ENCODE results near the gene RASGRF2. TPM values are rescaled to one million over a fixed set of nuclear protein-coding genes. Genes with fewer than 3 reads are reported as not detected.

Gene RASGRF2
- total RNA-seq, 1 donor from 2014 or later = 21.1 TPM

DNA sequence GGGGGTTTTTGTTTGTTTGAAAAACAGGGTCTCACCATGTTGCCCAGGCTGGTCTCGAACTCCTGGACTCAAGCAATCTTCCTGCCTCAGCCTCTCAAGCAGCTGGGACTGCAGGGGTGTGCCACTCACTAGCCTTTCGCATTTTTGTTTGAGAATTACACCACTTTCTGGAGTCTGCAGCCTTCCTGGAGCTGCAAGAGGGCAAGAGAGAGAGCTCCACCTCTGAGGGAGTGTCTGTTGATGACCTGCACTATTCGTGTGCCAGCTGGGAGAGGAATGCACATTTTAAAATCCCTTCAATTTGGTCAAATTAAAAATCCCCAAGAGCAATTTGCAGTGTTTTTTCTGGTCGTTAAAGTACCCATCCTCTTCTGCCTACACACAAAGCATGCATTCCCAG, 267.9 kb downstream of the RASGRF2 start:
- Mint-ChIP-seq H3K9me3 (no peaks in the 10 kb centered on the region), H3K27ac (no peak overlapping the region), H3K4me1 (no peaks in the 10 kb centered on the region), H3K4me3 (no peak overlapping the region), H3K36me3 (ENCODE audit: low read depth) (no peaks in the 10 kb centered on the region), H3K27me3 (no peaks in the 10 kb centered on the region)
- no peak for DNase-seq
- intact Hi-C loops (cut with micrococcal nuclease) = no loop called here

DNA sequence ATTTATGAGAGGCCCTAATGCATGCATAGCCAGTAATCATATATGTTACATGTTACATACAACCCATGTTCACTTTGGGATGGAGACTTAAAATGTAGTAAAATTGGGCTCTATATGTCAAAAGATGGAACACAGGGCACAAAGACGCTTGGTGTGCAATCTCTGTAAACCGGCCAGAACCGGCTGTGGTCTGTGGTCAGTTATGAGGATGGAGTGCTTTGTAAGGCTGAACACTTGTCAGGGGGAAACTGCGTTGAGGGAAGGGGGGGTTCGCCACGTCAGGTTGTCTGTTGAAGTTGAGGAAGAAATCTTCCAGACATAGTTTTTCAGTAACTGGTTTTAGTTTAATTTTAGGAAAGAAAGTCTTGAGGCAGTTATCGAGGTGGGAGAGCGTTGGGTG, 270.3 kb downstream of the RASGRF2 start:
- Mint-ChIP-seq H3K27me3 (no peaks in the 10 kb centered on the region), H3K4me1 (peaks cover 16% of the 10 kb centered on the region), H3K27ac (no peak overlapping the region), H3K36me3 (ENCODE audit: low read depth) (no peaks in the 10 kb centered on the region), H3K9me3 (no peaks in the 10 kb centered on the region), H3K4me3 (no peak overlapping the region)
- no peak for DNase-seq
- intact Hi-C loops (cut with micrococcal nuclease) = no loop called here

DNA sequence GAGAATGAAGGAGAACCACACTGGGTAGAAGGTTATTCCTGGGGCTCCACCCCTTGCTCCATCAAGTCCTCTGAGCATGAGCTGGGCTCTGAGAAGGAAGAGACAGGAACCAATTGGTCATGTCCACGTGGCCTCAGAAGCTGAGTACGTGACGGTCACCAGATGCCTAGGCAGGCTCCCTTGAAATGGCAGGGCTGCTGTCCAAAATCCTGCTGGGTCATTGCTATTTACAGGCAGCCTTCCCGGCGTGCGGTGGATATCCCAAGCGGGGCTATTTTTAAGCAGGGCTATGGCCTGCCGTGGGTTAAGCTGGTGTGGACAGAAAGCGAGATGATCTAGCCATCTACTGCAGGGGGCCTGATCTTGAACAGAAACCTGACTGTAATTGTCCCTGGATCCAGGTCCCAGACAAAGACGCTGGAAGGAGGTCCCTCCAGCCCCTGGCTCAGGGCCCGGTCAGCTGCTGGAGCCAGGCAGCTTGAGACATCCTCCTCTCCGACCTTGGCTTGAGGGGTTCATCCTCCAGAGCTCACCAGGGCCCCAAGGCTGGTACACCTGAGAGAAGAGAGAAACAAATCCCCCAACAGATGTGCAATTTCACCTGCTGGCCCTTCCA, 272.4 kb downstream of the RASGRF2 start:
- H3K4me3 Mint-ChIP-seq = no peak overlapping the region

DNA sequence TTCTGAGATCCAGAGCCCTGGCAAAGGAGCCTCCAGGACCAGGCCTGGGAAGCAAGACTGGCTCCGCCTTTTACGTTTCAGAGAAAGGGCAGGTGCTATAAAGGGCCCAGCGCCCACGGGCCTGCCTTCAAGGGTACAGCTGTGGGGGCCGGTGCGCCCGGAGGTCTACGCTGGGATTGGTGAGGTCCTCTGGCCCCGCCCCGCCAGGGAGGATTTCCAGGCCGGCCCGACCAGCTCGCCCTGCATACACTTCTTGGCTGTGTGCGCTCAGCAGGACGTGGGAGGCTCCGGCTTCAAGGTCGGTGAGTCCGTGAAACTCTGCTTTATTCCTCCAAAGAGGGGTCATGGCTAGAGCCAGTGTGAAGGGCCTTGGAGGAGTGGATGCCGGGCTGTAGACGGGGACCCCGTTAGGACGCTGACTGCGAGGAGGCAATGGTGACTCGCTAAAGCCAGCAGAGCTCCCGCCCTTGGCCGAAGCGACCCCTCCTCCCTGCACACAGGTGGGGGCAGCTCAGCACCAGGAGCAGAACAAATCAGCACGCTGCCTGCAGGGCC, 273.0 kb downstream of the RASGRF2 start, which contains the start of gene CKMT2:
CKMT2 (plus strand) TSS at position 243 of the 555 bp plus-strand sequence. CDS start 17,811 bp downstream, outside the sequence.
- Mint-ChIP-seq H3K9me3 (no peaks in the 10 kb centered on the region), H3K4me1 (peaks cover 18% of the 10 kb centered on the region), H3K27me3 (no peaks in the 10 kb centered on the region), H3K36me3 (ENCODE audit: low read depth) (peaks cover 4% of the 10 kb centered on the region), H3K27ac (no peak within 1 kb of the TSS), H3K4me3 (no peak within 1 kb of the TSS)
- DNase-seq = no peak
- intact Hi-C loops (cut with micrococcal nuclease) = no loop called here

More for the DNA sequence above, 272.4 kb downstream of the RASGRF2 start:
- no peak overlapping the region for H3K27ac Mint-ChIP-seq
- no peaks in the 10 kb centered on the region for H3K9me3 Mint-ChIP-seq
- H3K36me3 Mint-ChIP-seq (ENCODE audit: low read depth) = peaks cover 4% of the 10 kb centered on the region
- H3K27me3 Mint-ChIP-seq = no peaks in the 10 kb centered on the region
- DNase-seq = no peak
- intact Hi-C loops (cut with micrococcal nuclease) = no loop called here
- peaks cover 18% of the 10 kb centered on the region for H3K4me1 Mint-ChIP-seq

DNA sequence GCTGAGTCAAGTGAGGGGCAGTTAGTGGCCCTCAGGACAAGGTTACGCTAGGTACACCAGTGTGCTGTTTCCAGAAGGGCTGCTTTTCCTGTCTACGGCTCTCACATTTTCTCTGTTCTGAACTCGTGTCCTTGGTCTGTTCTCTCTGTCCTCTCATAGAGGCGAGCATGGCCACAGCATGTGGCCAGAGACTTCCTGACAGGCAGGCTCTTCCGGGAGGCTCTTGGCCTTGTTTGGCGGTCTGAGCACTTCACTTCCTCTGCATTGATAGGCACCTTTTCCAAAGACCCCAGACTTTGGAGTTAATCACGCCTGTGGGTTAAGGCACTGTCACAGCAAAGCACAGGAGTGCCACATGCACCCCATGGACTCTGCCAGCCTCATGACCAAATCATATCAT, 274.1 kb downstream of the RASGRF2 start:
- intact Hi-C loops (cut with micrococcal nuclease) = no loop called here
- Mint-ChIP-seq H3K9me3 (no peaks in the 10 kb centered on the region), H3K27me3 (no peaks in the 10 kb centered on the region), H3K27ac (peak overlapping the region; percentile 51), H3K4me3 (no peak overlapping the region), H3K4me1 (peaks cover 18% of the 10 kb centered on the region), H3K36me3 (ENCODE audit: low read depth) (peaks cover 4% of the 10 kb centered on the region)
- DNase-seq = no peak

DNA sequence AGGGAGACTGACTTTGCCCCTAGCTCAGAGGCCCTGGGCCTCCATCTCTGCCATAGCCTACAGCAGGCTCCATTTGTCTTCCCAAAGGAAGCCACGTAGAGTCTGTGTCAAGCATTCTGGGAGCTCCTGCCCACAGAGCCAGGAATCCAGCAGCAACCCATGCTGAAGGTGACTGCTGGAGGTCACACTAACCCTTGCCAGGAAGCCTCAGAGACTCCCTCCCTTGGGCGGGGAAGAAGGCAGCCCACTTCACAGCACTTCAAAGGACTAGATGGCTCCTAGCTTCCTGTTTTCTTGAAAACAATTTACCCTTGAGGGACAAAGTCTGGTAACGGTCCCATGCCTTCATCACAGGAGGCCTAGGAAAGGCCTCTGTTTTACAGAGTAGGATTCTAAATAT, 274.6 kb downstream of the RASGRF2 start:
- DNase-seq = peak; percentile 63
- H3K4me3 Mint-ChIP-seq = no peak overlapping the region
- peaks cover 18% of the 10 kb centered on the region for H3K4me1 Mint-ChIP-seq
- intact Hi-C loops (cut with micrococcal nuclease) = no loop called here
- peak overlapping the region; percentile 51 for H3K27ac Mint-ChIP-seq
- peaks cover 4% of the 10 kb centered on the region for H3K36me3 Mint-ChIP-seq (ENCODE audit: low read depth)
- H3K9me3 Mint-ChIP-seq = no peaks in the 10 kb centered on the region
- H3K27me3 Mint-ChIP-seq = no peaks in the 10 kb centered on the region

DNA sequence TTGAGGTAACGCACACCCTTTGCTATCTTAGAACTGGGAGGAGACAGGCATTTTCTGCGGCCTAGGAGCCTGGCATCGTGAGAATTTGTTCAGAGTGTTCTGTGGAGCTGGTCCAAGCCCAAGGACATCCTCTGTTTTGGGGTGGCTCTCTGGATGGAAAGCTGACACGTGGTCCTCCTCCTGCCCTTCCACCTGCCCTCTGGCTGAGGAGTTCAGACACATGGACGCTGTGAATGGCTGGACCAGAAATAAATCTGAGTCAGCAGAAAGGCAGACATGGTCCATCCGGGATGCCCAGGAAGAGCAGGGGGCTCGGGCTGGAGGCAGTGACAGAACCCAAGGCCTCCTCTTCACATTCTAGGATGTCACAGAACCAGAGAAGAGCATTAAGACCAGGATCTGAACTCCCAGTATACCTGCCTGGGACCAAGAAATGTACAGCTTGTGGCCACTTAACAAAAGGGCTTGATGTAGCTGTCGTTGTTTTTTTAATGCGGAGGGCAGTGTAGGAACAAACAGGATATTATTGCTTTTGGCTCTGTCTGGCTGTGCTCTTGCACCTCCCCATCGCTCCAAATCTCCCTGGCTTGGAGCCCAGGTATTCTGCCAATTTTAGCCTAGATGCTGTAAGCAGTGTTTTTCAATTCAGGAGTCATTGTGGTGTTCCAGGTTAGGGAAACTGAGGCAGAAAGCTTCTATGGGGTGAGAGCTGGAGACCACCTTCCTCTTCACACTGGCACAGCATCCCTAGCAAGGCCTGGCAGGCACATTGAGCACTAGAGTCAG, 275.3 kb downstream of the RASGRF2 start:
- H3K27me3 Mint-ChIP-seq = no peaks in the 10 kb centered on the region
- no peak overlapping the region for H3K4me3 Mint-ChIP-seq
- H3K4me1 Mint-ChIP-seq = peaks cover 18% of the 10 kb centered on the region
- H3K36me3 Mint-ChIP-seq (ENCODE audit: low read depth) = peaks cover 4% of the 10 kb centered on the region
- H3K27ac Mint-ChIP-seq = no peak overlapping the region
- no peak for DNase-seq
- intact Hi-C loops (cut with micrococcal nuclease) = no loop called here
- H3K9me3 Mint-ChIP-seq = no peaks in the 10 kb centered on the region

DNA sequence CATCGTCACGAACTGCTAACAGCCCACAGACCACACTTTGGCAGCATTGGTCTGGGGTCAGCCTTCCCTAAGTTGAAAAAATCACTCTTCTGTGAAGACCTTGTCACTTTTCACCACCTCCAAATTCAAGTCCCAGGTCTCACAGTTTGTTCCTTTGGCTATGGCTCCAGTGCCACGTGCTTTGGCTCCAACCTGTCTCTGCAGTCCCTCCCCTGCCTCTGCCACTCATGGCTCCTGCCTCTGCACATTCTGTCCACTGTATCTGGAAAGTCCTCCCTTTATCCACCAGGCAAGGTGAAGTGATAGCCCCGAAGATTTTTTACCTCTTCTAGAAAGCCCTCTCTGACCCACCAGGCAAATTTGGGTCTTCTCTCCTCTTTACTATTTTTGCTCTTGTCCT, 278.3 kb downstream of the RASGRF2 start:
- peaks cover 17% of the 10 kb centered on the region for H3K4me1 Mint-ChIP-seq

DNA sequence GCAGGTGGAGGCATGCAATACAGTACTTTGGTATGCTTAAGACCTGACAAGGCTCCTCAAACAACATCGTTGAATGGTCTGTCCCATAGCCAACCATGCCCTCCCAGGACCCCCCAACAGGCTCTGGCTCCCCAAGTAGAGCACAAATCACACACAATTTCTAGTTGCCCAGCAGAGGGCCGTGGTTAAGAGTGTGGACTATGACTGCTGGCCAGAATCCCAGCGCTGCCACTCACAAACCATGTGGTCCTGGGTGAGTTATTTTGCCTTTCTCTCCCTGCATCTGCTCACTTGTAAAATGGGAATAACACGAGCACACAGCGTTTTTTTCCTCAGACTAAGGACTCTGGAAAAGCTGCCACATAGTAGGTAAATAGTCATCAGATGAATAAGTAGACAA, 279.4 kb downstream of the RASGRF2 start:
- no peaks in the 10 kb centered on the region for H3K27me3 Mint-ChIP-seq
- intact Hi-C loops (cut with micrococcal nuclease) = no loop called here
- H3K9me3 Mint-ChIP-seq = no peaks in the 10 kb centered on the region
- no peak overlapping the region for H3K27ac Mint-ChIP-seq
- DNase-seq = no peak
- H3K4me1 Mint-ChIP-seq = peaks cover 10% of the 10 kb centered on the region
- H3K36me3 Mint-ChIP-seq (ENCODE audit: low read depth) = peaks cover 4% of the 10 kb centered on the region
- no peak overlapping the region for H3K4me3 Mint-ChIP-seq

More for the DNA sequence above, 278.3 kb downstream of the RASGRF2 start:
- intact Hi-C loops (cut with micrococcal nuclease) = no loop called here
- DNase-seq = no peak
- peaks cover 4% of the 10 kb centered on the region for H3K36me3 Mint-ChIP-seq (ENCODE audit: low read depth)
- no peaks in the 10 kb centered on the region for H3K27me3 Mint-ChIP-seq
- H3K27ac Mint-ChIP-seq = no peak overlapping the region
- no peaks in the 10 kb centered on the region for H3K9me3 Mint-ChIP-seq
- H3K4me3 Mint-ChIP-seq = no peak overlapping the region

DNA sequence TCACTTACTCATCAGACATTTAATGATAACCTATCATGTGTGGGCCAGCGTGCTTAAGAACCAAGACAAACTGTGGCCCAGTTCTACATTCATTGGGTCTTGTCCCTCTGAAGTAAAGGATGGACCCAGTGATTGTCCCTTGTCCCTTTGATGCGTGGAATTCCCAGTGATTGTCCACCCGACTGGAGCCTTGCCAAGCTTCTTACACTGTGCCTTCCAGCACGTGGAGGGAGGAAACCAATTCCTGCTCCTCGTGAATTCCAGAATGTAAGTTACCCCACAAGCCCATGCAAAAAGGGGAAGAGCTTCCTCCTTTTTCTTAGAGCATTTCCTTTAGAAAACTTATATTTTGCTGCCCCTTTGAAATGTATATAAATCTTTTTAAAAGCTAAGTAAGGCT, 280.8 kb downstream of the RASGRF2 start:
- DNase-seq = no peak
- Mint-ChIP-seq H3K27me3 (no peaks in the 10 kb centered on the region), H3K36me3 (ENCODE audit: low read depth) (peaks cover 4% of the 10 kb centered on the region), H3K9me3 (no peaks in the 10 kb centered on the region), H3K27ac (no peak overlapping the region), H3K4me1 (peaks cover 2% of the 10 kb centered on the region), H3K4me3 (no peak overlapping the region)
- intact Hi-C loops (cut with micrococcal nuclease) = no loop called here

DNA sequence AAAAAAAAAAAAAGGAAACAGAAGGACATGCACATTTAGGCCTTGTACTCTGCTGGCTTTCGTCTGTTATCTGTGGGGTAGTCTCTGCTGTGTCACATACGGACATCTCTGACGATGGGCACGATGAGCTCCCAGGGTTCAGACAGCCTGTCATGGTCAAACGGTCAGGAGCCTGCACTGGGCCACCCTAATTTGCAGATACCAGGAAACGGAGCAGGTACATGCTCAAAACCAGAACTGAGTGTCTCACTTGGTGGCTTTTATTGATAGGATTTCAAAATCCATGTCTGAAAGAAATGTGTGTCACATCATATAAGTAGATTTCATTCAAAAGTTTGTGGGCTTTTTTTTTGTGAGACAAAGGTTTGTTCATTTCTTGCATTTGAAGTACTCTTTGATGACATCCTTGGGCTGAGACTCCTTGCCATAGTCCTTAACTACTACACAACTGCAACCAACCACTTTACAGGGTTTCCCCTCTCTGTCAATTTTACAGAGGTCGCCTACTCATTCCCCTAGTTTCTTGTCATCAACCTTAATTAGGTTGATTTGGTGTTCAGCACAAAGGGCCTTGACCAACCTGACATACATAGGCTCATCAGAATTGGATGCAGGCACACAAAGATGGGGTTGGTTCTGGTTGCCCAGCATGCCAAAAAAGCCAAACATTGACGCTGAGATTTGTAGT, 281.9 kb downstream of the RASGRF2 start:
- no peak for DNase-seq
- H3K27ac Mint-ChIP-seq = no peak overlapping the region
- no peaks in the 10 kb centered on the region for H3K9me3 Mint-ChIP-seq
- H3K36me3 Mint-ChIP-seq (ENCODE audit: low read depth) = no peaks in the 10 kb centered on the region
- H3K4me3 Mint-ChIP-seq = no peak overlapping the region
- H3K4me1 Mint-ChIP-seq = no peaks in the 10 kb centered on the region
- H3K27me3 Mint-ChIP-seq = no peaks in the 10 kb centered on the region
- intact Hi-C loops (cut with micrococcal nuclease) = no loop called here

DNA sequence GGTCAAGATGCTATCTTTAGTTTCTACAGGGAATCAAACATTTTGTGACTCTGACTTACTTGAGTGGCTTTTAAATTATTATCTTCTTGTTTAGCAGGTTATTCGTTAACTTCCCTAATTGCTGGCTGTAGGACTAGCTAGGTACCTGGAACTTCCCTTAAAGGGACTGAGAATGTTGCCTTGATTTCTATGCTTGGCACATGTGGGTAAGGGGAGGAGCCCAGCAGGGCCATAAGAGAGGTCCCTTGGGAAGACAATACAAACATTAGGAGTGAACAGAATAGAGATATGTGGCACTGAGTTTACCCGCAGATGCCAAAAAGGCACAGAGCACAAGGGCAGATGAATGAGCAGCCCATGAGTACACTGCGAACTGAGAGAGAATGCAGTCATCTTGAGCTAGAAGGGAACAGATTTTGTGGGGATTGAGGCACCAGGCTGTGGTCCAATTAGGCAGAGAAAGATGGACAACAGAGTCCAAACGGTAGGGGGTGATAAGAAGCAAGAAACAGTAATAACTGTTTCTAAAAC, 282.8 kb downstream of the RASGRF2 start:
- Mint-ChIP-seq H3K27ac (no peak overlapping the region), H3K9me3 (no peaks in the 10 kb centered on the region), H3K27me3 (no peaks in the 10 kb centered on the region), H3K4me1 (no peaks in the 10 kb centered on the region), H3K4me3 (no peak overlapping the region), H3K36me3 (ENCODE audit: low read depth) (no peaks in the 10 kb centered on the region)
- intact Hi-C loops (cut with micrococcal nuclease) = no loop called here
- DNase-seq = no peak

DNA sequence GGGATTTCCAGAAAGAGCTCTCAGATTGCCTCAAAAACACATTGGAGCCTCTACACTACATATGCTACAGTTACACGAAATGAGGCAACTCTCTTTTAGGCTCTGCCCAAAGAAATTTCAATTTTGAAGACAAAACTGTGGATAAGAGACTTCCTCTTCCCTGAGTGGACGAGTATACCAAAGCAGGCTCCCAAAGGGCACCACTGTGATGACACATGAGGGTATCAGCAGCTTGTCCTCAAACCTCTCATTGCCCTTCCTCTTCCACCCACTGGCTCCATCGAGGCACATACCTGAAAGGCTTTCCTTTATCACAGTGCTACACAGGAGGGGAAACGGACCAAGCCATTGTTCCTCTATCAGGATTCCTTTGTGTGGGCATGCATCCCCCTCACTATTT, 284.3 kb downstream of the RASGRF2 start:
- H3K4me3 Mint-ChIP-seq = no peak overlapping the region
- H3K27ac Mint-ChIP-seq = no peak overlapping the region
- no peaks in the 10 kb centered on the region for H3K4me1 Mint-ChIP-seq
- H3K36me3 Mint-ChIP-seq (ENCODE audit: low read depth) = no peaks in the 10 kb centered on the region
- intact Hi-C loops (cut with micrococcal nuclease) = no loop called here
- no peak for DNase-seq
- H3K9me3 Mint-ChIP-seq = no peaks in the 10 kb centered on the region
- no peaks in the 10 kb centered on the region for H3K27me3 Mint-ChIP-seq

DNA sequence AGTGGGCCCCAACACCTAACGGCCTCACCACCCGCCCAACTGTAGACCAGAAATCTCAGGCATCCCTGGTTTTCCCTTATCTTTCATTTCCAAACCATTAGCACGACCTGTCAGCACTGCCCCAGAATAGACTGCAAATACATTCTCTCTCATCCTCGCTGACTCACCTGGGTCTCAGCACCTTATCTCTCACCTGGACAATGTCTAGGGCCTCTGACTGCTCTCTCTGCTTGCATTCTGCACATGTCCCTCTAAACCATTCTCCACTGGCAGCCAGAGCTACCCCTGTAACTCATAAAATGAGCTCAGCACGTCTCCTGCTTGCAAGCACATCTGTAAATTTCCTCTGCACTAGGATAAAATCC, 285.7 kb downstream of the RASGRF2 start:
- no peak overlapping the region for H3K27ac Mint-ChIP-seq
- no peak for DNase-seq
- no peaks in the 10 kb centered on the region for H3K27me3 Mint-ChIP-seq
- intact Hi-C loops (cut with micrococcal nuclease) = no loop called here
- H3K9me3 Mint-ChIP-seq = no peaks in the 10 kb centered on the region
- H3K4me1 Mint-ChIP-seq = no peaks in the 10 kb centered on the region
- H3K36me3 Mint-ChIP-seq (ENCODE audit: low read depth) = no peaks in the 10 kb centered on the region
- H3K4me3 Mint-ChIP-seq = no peak overlapping the region

All from activated CD4-positive, alpha-beta T cell treated with anti-CD3 and anti-CD28 coated beads, Interleukin-2, amount 10 ng/mL, durations not matched to agents 24 days and 14 days (primary cell).